ENCODE data around the gene LYPD8. TPM values are rescaled to one million over a fixed set of nuclear protein-coding genes. Genes with fewer than 3 reads are reported as not detected.

Gene LYPD8
- total and polyA plus RNA-seq, 2 donors (not counting 3 experiments of a cell fraction or from before 2014, with no cell fraction given): not detected

DNA sequence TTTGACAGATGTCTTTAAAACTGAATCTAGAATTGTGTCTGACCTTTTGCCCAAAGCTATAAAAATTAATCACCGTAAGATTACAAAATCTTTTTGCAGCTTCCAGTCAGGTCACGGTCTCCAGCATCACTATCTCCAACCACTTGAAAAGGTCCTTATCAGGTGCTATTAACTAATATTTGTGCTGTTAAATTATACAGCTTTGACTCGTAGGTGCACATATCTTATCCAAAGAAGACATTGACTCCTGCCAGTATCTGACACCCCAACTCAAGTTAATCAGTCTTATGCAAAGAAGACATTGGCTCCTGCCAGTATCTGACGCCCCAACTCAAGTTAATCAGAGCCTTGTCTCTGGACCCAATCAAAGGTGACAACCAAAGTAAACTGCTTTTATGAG lies 19.9 kb upstream of the LYPD8 start:
- H4K20me1 ChIP-seq (replicated peaks; ENCODE audit: control insufficient read depth, extremely low read depth, insufficient read depth, low read length): no peaks in the 10 kb centered on the region
- CTCF ChIA-PET: no interaction called here
- FAIRE-seq: no peak

More for the DNA sequence above, 19.9 kb upstream of the LYPD8 start:
- dilution Hi-C loops (cut with MboI; ENCODE audit: extremely low pct_ligation_motif_present, low sequenced_read_pairs): no loop called here
- intact Hi-C loops (cut with micrococcal nuclease): no loop called here
- H3K9ac ChIP-seq (replicated peaks; ENCODE audit: extremely low read depth, insufficient read depth, low read length): no peak overlapping the region
- no peak overlapping the region for H3K4me2 ChIP-seq (ENCODE audit: insufficient read depth, low read length)
- H3K79me2 ChIP-seq (ENCODE audit: control insufficient read depth, insufficient read depth, low read length): no peaks in the 10 kb centered on the region
- no peaks in the 10 kb centered on the region for H3K9me1 ChIP-seq (replicated peaks; ENCODE audit: control insufficient read depth, extremely low read depth, insufficient read depth, low read length)
- no peak for TF ChIP-seq GATA2 (IDR thresholded peaks at IDR 0.05; ENCODE audit: insufficient read depth, insufficient read length, low read depth, low read length)
- no peak for TF ChIP-seq EZH2 (IDR thresholded peaks at IDR 0.05; ENCODE audit: borderline replicate concordance, low read depth, low read length, severe bottlenecking)
- TF ChIP-seq POLR2AphosphoS5 (IDR thresholded peaks at IDR 0.05; ENCODE audit: insufficient read depth, low read depth, low read length): no peak
- TF ChIP-seq, protein P1, sequence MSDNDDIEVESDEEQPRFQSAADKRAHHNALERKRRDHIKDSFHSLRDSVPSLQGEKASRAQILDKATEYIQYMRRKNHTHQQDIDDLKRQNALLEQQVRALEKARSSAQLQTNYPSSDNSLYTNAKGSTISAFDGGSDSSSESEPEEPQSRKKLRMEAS (IDR thresholded peaks at IDR 0.05; ENCODE audit: insufficient read depth, insufficient read length): no peak
- no peak for TF ChIP-seq JUN (IDR thresholded peaks at IDR 0.05; ENCODE audit: borderline replicate concordance, insufficient read depth, insufficient read length, low read depth)
- TF ChIP-seq FOS (IDR thresholded peaks at IDR 0.05; ENCODE audit: borderline replicate concordance, insufficient read depth, low read length): no peak
- TF ChIP-seq, protein P2, sequence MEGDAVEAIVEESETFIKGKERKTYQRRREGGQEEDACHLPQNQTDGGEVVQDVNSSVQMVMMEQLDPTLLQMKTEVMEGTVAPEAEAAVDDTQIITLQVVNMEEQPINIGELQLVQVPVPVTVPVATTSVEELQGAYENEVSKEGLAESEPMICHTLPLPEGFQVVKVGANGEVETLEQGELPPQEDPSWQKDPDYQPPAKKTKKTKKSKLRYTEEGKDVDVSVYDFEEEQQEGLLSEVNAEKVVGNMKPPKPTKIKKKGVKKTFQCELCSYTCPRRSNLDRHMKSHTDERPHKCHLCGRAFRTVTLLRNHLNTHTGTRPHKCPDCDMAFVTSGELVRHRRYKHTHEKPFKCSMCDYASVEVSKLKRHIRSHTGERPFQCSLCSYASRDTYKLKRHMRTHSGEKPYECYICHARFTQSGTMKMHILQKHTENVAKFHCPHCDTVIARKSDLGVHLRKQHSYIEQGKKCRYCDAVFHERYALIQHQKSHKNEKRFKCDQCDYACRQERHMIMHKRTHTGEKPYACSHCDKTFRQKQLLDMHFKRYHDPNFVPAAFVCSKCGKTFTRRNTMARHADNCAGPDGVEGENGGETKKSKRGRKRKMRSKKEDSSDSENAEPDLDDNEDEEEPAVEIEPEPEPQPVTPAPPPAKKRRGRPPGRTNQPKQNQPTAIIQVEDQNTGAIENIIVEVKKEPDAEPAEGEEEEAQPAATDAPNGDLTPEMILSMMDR (IDR thresholded peaks at IDR 0.05; ENCODE audit: extremely low read depth in 1 of 2, insufficient read depth in 1 of 2, low read depth in 1 of 2, low read length in 2 of 2): no peak
- TF ChIP-seq MYC (IDR thresholded peaks at IDR 0.05; ENCODE audit: low read depth, low read length): no peak
- TF ChIP-seq POLR2A (IDR thresholded peaks at IDR 0.05; ENCODE audit: low read depth, low read length): no peak
- no peaks in the 10 kb centered on the region for H3K4me1 ChIP-seq (ENCODE audit: control insufficient read depth, extremely low read depth, insufficient read depth, low read length)
- BruUV-seq (replicated peaks): no TSS peak
- no peak overlapping the region for H3K27ac ChIP-seq (ENCODE audit: insufficient read depth, low read depth, low read length)
- DNase-seq (ENCODE audit: low read depth, low spot score): no peak
- no peaks in the 10 kb centered on the region for H3K36me3 ChIP-seq (ENCODE audit: control insufficient read depth in 2 of 2, extremely low read depth in 1 of 2, insufficient read depth in 2 of 2, low read length in 2 of 2)
- POLR2A ChIA-PET: no interaction called here
- no peak overlapping the region for H3K4me3 ChIP-seq (replicated peaks in 1 of 3; ENCODE audit: insufficient read depth in 1 of 3, low read depth in 1 of 3, low read length in 3 of 3)
- no peaks in the 10 kb centered on the region for H3K27me3 ChIP-seq (ENCODE audit: control insufficient read depth in 2 of 2, insufficient read depth in 2 of 2, low read length in 2 of 2)
- H3K9me3 ChIP-seq (replicated peaks; ENCODE audit: control insufficient read depth, insufficient read depth, low read length): no peaks in the 10 kb centered on the region
- H2AFZ ChIP-seq (ENCODE audit: low read depth, low read length): no peak overlapping the region

Data from endothelial cell of umbilical vein (primary cell).